ENCODE data around the gene DBNL.

DNA sequence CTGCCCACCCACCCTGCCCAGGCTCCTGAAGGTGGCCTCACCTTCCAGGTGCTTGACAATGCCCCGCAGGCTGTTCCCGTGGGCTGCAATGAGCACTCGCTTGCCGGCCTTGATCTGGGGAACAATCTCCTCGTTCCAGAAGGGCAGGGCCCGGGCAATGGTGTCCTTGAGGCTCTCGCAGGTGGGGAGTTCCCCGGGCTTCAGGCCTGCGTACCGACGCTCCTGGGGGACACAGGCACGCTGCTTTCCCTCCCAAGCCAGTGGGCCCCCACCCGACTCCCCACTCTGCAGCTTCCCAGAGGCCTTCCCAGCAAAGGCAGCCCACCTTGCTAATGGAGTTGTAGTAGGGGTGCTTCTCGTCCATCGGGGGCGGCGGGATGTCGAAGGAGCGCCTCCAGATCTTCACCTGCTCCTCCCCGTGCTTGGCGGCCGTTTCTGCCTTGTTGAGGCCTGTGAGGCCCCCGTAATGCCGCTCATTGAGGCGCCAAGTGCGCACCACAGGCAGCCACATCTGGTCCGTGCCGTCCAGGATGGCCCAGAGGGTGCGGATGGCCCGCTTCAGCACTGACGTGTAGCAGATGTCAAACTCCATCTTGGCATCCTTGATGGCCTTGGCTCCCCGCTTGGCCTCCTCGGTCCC, 20.4 kb downstream of the DBNL start:
- TF ChIP-seq, protein P1, sequence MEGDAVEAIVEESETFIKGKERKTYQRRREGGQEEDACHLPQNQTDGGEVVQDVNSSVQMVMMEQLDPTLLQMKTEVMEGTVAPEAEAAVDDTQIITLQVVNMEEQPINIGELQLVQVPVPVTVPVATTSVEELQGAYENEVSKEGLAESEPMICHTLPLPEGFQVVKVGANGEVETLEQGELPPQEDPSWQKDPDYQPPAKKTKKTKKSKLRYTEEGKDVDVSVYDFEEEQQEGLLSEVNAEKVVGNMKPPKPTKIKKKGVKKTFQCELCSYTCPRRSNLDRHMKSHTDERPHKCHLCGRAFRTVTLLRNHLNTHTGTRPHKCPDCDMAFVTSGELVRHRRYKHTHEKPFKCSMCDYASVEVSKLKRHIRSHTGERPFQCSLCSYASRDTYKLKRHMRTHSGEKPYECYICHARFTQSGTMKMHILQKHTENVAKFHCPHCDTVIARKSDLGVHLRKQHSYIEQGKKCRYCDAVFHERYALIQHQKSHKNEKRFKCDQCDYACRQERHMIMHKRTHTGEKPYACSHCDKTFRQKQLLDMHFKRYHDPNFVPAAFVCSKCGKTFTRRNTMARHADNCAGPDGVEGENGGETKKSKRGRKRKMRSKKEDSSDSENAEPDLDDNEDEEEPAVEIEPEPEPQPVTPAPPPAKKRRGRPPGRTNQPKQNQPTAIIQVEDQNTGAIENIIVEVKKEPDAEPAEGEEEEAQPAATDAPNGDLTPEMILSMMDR (IDR thresholded peaks at IDR 0.05; ENCODE audit: low read depth, low read length, poor library complexity, severe bottlenecking), result no peak
- TF ChIP-seq EZH2phosphoT487 (IDR thresholded peaks at IDR 0.05; ENCODE audit: borderline replicate concordance, low read length), result peak; percentile 93; the same call in 1 of the 2 replicates
